GM10266 (cell line): Measurements from ENCODE around the gene BRI3.

Experiments
- DNase-seq: peaks from one replicate; pipeline ENCODE4 v3.0.0; 2012; ENCODE audit errors: extremely low spot score
- TF ChIP-seq, protein P1 (sequence below): IDR thresholded peaks from 2 replicates; pipeline ENCODE4 v1.5.1; 2012; ENCODE audit warnings: mild to moderate bottlenecking, low read depth; ENCODE audit not compliant: control insufficient read depth, insufficient read depth; ENCODE audit errors: missing control alignments

Gene BRI3

DNA sequence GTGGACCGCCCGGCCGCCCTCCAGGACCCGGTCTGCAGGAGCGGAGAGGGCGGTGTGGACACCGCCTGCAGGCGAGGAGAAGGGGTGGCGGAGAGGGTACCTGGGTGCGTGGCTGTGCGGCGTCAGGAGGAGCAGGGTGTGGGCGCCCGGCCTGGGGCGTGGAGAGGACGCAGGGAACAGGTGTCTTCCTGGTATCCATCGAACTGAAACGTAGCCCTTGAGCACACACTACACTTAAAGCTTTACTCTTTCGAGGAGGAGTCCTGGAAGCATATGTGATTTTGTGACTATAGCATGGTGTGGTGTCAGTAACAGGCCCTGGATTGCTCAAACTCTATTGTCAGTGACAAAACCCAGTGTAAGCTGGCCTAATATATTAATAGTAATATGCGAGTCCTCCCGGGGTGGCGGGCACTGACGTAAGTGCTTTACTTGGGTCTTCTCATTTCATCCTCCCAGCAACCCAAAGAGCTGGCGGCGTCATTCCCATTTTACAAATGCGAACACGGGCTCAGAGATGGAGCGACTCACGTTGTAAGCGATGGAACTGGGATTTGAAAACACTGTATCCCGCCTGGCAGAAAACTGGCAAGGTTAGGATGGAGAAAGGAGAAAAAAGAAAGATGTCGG is 28.9 kb upstream of the BRI3 start:
- no peak for DNase-seq
- TF ChIP-seq, protein P1, sequence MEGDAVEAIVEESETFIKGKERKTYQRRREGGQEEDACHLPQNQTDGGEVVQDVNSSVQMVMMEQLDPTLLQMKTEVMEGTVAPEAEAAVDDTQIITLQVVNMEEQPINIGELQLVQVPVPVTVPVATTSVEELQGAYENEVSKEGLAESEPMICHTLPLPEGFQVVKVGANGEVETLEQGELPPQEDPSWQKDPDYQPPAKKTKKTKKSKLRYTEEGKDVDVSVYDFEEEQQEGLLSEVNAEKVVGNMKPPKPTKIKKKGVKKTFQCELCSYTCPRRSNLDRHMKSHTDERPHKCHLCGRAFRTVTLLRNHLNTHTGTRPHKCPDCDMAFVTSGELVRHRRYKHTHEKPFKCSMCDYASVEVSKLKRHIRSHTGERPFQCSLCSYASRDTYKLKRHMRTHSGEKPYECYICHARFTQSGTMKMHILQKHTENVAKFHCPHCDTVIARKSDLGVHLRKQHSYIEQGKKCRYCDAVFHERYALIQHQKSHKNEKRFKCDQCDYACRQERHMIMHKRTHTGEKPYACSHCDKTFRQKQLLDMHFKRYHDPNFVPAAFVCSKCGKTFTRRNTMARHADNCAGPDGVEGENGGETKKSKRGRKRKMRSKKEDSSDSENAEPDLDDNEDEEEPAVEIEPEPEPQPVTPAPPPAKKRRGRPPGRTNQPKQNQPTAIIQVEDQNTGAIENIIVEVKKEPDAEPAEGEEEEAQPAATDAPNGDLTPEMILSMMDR = no peak

DNA sequence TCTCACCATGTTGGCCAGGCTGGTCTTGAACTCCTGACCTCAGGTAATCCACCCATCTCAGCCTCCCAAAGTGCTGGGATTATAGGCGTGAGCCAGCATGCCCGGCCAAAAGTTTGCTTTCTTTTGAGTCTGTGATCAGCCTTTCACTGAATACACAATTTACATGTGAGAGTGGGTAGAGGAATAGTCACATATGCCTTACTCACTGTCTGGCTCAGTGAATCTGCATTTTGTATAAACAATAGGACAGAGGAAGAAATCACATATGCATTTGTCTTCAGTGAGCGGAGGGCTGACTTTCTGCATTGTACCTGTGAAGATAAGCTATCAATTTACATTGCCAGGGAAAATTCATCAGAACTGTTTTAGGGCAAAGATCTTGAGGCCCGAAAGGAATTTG is 27.0 kb upstream of the BRI3 start:
- TF ChIP-seq, protein P1 = no peak
- DNase-seq = no peak

GRCh38 chr7:98254951-98255610 is 26.4 kb upstream of the BRI3 start:
- TF ChIP-seq, protein P1 = no peak
- DNase-seq = no peak

GRCh38 chr7:98256431-98256830 is 25.1 kb upstream of the BRI3 start:
- DNase-seq = no peak
- TF ChIP-seq, protein P1 = no peak

GRCh38 chr7:98257701-98258100 is 23.8 kb upstream of the BRI3 start:
- no peak for DNase-seq
- TF ChIP-seq, protein P1 = no peak

DNA sequence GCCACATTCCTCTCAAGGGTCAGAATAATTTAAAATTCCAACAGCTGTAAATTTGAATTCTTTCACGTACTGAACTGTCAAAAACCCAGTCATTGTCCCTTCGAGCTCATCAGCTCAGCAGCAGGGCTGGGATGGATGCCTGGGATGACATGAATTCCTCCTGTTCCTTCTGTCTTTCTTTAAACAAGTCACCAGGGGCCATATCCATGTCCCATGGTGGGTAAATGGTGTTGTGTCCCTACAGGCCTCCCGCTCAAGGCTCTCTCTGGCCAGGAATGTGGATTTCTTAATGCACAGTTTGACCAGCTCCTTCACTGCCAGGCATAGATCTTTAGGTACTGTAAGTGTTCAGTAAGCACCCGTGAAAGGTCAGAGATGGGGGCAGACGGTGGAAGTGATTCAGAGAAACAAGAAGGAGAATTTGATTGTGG is 15.6 kb upstream of the BRI3 start:
- no peak for DNase-seq
- TF ChIP-seq, protein P1 = no peak

- TF ChIP-seq, protein P1 = peak; percentile 11
- DNase-seq = no peak
Observed at GRCh38 chr7:98266840-98267239, 14.6 kb upstream of the BRI3 start.
